Type B pancreatic cell (in vitro differentiated cells): ENCODE measurements around the gene RNF227. TPM values are rescaled to one million over a fixed set of nuclear protein-coding genes. Genes with fewer than 3 reads are reported as not detected.

Experiments
- DNase-seq: peaks from one replicate; pipeline ENCODE4 v3.0.0; 2021; ENCODE audit warnings: mixed read lengths; ENCODE audit not compliant: unreplicated experiment; ENCODE audit errors: extremely low spot score
- H3K27ac Mint-ChIP-seq: 2 replicates; pipeline ENCODE4 v1.8.0; 2021; ENCODE audit warnings: mild to moderate bottlenecking, mixed read lengths
- H3K27me3 Mint-ChIP-seq: 2 replicates; pipeline ENCODE4 v1.8.0; 2021; ENCODE audit warnings: mixed read lengths
- H3K36me3 Mint-ChIP-seq: 2 replicates; pipeline ENCODE4 v1.8.0; 2021; ENCODE audit warnings: mixed read lengths
- H3K4me1 Mint-ChIP-seq: one replicate; pipeline ENCODE4 v1.8.0; 2021; ENCODE audit warnings: mixed read lengths; ENCODE audit not compliant: unreplicated experiment
- H3K4me3 Mint-ChIP-seq: 2 replicates; pipeline ENCODE4 v1.8.0; 2021; ENCODE audit warnings: mild to moderate bottlenecking, mixed read lengths
- H3K9me3 Mint-ChIP-seq: 2 replicates; pipeline ENCODE4 v1.8.0; 2021; ENCODE audit warnings: mixed read lengths
- CTCF ChIP-seq: fragments of 200-600 bp; sonication (generic); conservative IDR thresholded peaks from 2 replicates; pipeline ENCODE4 v1.5.0; 2021; ENCODE audit warnings: antibody characterized with exemption, mild to moderate bottlenecking
- total RNA-seq: library from RNA; stranded (reverse); gene quantifications from 2 replicates; pipeline ENCODE4 v1.2.1, GENCODE V29; 2021; ENCODE audit warnings: low replicate concordance

RNF227 gene
- total RNA-seq, 1 donor from 2014 or later: 3.3 TPM

DNA sequence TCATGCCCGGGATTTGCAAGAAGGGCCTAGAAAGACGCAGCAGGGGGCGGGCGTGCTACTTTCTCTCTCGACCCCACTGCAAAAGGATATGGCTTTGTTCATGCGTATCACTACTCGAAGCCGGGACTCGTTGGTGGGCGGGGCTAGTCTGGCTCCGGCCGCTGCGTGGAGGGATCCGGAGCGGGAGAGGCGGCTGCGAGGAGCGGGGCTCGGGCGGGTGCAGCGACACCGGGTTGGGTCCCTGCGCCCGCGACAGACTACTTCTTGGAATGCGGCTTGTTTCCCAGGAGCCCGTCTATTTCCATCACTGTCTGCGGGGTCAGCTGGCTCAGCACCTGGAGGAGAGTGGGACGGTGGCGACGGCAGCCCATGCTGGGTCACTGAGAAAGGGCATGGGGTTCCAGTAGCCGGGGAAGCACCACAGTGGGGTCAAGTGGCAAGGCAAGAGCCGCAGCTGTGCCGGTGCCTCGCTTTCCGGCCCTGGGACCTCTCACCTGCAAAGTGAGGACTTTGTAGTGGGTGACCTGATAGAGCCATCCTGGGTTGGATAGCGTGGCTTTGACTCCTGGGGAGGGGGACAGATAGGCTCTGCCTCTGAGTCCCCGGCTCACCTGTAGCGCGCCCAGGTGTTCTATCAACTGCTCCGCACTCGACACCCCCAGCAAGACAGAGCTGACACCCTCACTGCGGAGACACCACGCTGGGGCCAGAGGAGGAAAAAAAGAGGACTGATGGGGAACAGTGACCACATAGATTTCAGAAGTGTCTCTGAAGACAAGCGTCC lies 6.9 kb upstream of the RNF227 start:
- Mint-ChIP-seq H3K4me1 (peaks cover 8% of the 10 kb centered on the region), H3K27me3 (peaks cover 18% of the 10 kb centered on the region), H3K4me3 (peak overlapping the region; percentile 75), H3K27ac (peak overlapping the region; percentile 51), H3K36me3 (peaks cover 3% of the 10 kb centered on the region), H3K9me3 (no peaks in the 10 kb centered on the region)
- no peak for TF ChIP-seq CTCF
- peak; percentile 87 for DNase-seq

DNA sequence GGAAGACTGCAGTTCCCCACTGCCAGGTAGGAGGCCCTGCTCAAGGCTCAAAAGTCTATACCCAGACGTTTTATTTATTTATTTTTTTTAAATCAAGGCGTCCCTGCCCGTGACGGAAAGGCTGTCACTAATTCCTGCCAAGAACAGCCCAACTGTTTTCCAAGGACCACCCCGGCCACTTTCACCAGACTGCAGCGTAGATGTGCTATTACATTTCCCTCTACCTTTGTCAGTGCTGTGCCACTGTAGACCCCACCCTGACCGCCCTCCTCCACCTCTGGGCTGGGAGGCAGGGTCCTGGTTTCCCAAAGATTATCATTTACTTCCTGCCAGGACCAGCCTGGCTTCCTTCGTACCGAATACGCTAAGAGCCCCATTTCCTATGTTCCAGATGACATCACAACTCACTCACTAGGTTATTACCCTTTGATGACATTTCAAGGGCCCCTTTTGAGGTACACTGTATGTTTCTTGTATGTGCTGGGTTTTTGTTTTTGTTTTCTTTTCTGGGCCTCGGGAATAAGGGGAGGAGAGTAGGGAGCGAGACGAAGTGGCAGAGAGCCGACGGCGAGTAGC lies 6.3 kb upstream of the RNF227 start:
- Mint-ChIP-seq H3K27ac (peak overlapping the region; percentile 51), H3K36me3 (no peaks in the 10 kb centered on the region), H3K4me1 (peaks cover 5% of the 10 kb centered on the region), H3K27me3 (peaks cover 11% of the 10 kb centered on the region), H3K9me3 (no peaks in the 10 kb centered on the region), H3K4me3 (peak overlapping the region; percentile 75)
- no peak for TF ChIP-seq CTCF
- no peak for DNase-seq

- peak overlapping the region; percentile 86 for H3K27ac Mint-ChIP-seq
- no peak for TF ChIP-seq CTCF
- peaks cover 7% of the 10 kb centered on the region for H3K36me3 Mint-ChIP-seq
- no peaks in the 10 kb centered on the region for H3K9me3 Mint-ChIP-seq
- no peak for DNase-seq
- peak overlapping the region; percentile 92 for H3K4me3 Mint-ChIP-seq
- H3K4me1 Mint-ChIP-seq: peaks cover 24% of the 10 kb centered on the region
- H3K27me3 Mint-ChIP-seq: peaks cover 6% of the 10 kb centered on the region
Observed at GRCh38 chr17:7916808-7917207, 719 bp upstream of the RNF227 start.

DNA sequence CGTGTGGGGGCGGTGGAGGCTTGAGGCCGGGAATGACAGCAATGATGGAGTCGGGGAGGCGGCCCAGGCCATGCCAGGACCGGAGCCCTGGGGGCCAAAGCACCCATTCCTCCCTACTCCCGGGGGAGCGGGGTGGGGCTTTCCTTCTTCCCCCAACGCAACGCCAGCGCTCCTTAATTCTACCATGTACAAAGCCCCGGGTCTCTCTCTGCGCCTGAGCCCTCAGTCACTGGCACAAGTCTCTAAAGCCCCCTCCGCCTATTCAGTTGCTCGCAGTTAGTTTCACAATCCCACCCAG lies 245 bp upstream of the RNF227 start:
- Mint-ChIP-seq H3K4me3 (peak overlapping the region; percentile 92), H3K36me3 (peaks cover 7% of the 10 kb centered on the region), H3K27me3 (peaks cover 6% of the 10 kb centered on the region), H3K4me1 (peaks cover 24% of the 10 kb centered on the region), H3K27ac (peak overlapping the region; percentile 86), H3K9me3 (no peaks in the 10 kb centered on the region)
- DNase-seq: no peak
- no peak for TF ChIP-seq CTCF

- no peak for TF ChIP-seq CTCF
- DNase-seq: no peak
- Mint-ChIP-seq H3K4me3 (peak overlapping the region; percentile 92), H3K36me3 (peaks cover 16% of the 10 kb centered on the region), H3K4me1 (peaks cover 24% of the 10 kb centered on the region), H3K9me3 (no peaks in the 10 kb centered on the region), H3K27me3 (peaks cover 3% of the 10 kb centered on the region), H3K27ac (peak overlapping the region; percentile 80)
Observed at GRCh38 chr17:7915179-7915610, 894 bp downstream of the RNF227 start.
